ENCODE measurements around the gene SNX21. TPM values are rescaled to one million over a fixed set of nuclear protein-coding genes. Genes with fewer than 3 reads are reported as not detected.

The SNX21 gene
- total RNA-seq, 2 experiments from 2014 or later: 0.49 to 0.79 TPM

- H4K20me1 ChIP-seq (ENCODE audit: insufficient read depth, low read length): no peaks in the 10 kb centered on the region
- TF ChIP-seq CTCF (conservative IDR thresholded peaks at IDR 0.05; ENCODE audit: low read length) (no peak), EZH2phosphoT487 (IDR thresholded peaks at IDR 0.05; ENCODE audit: borderline replicate concordance, low read depth, low read length) (no peak)
- H3K4me1 ChIP-seq (ENCODE audit: insufficient read depth, low read length, poor library complexity, severe bottlenecking): no peaks in the 10 kb centered on the region
- no peaks in the 10 kb centered on the region for H3K36me3 ChIP-seq (ENCODE audit: insufficient read depth, low read length)
- H3K9me2 ChIP-seq (ENCODE audit: insufficient read depth, low read length): no peaks in the 10 kb centered on the region
- H3K79me2 ChIP-seq (ENCODE audit: insufficient read depth, low read depth, low read length): no peaks in the 10 kb centered on the region
- no peak overlapping the region for H3K4me3 ChIP-seq (ENCODE audit: low read depth, low read length, poor library complexity, severe bottlenecking)
- H3K27ac ChIP-seq (ENCODE audit: low read depth, low read length, poor library complexity, severe bottlenecking): no peak overlapping the region
- intact Hi-C loops (cut with micrococcal nuclease; ENCODE audit: unreplicated experiment): no loop called here
- no peaks in the 10 kb centered on the region for H3K9me3 ChIP-seq (ENCODE audit: low read length)
- DNase-seq (ENCODE audit: low spot score): no peak
- no peak overlapping the region for H2AFZ ChIP-seq (ENCODE audit: low read length)
- CTCF ChIA-PET (ENCODE audit: unreplicated experiment): no interaction called here
- BruUV-seq (replicated peaks): no TSS peak
- no peak overlapping the region for H3K4me2 ChIP-seq (ENCODE audit: low read length)
- POLR2A ChIA-PET: no interaction called here
These were observed 41.0 kb downstream of the SNX21 start for GRCh38 chr20:45874576-45874975.

GRCh38 chr20:45878076-45878761, 44.6 kb downstream of the SNX21 start:
- Histone ChIP-seq H3K36me3 (ENCODE audit: insufficient read depth, low read length) (peaks cover 9% of the 10 kb centered on the region; the same call in 1 of the 2 replicates), H3K4me1 (ENCODE audit: insufficient read depth, low read length, poor library complexity, severe bottlenecking) (peaks cover 4% of the 10 kb centered on the region), H3K4me2 (ENCODE audit: low read length) (no peak overlapping the region), H3K79me2 (ENCODE audit: insufficient read depth, low read depth, low read length) (peaks cover 11% of the 10 kb centered on the region; the same call in 1 of the 2 replicates), H3K9me3 (ENCODE audit: low read length) (no peaks in the 10 kb centered on the region), H3K4me3 (ENCODE audit: low read depth, low read length, poor library complexity, severe bottlenecking) (no peak overlapping the region), H4K20me1 (ENCODE audit: insufficient read depth, low read length) (no peaks in the 10 kb centered on the region), H2AFZ (ENCODE audit: low read length) (no peak overlapping the region), H3K27ac (ENCODE audit: low read depth, low read length, poor library complexity, severe bottlenecking) (no peak overlapping the region), H3K9me2 (ENCODE audit: insufficient read depth, low read length) (no peaks in the 10 kb centered on the region)
- BruUV-seq (replicated peaks): no TSS peak
- TF ChIP-seq CTCF (conservative IDR thresholded peaks at IDR 0.05; ENCODE audit: low read length) (no peak), EZH2phosphoT487 (IDR thresholded peaks at IDR 0.05; ENCODE audit: borderline replicate concordance, low read depth, low read length) (no peak)
- ChIA-PET POLR2A (no interaction called here), CTCF (ENCODE audit: unreplicated experiment) (no interaction called here)
- intact Hi-C loops (cut with micrococcal nuclease; ENCODE audit: unreplicated experiment): no loop called here
- DNase-seq (ENCODE audit: low spot score): no peak

All from OCI-LY7 (cell line).